ENCODE measurements around the gene PARD3. TPM values are rescaled to one million over a fixed set of nuclear protein-coding genes. Genes with fewer than 3 reads are reported as not detected.
"Not testable (repeated sequence)": the region's sequence is repeated elsewhere in the genome, so short reads cannot be mapped to it uniquely, and the experiment has no call there.

The PARD3 gene
- total RNA-seq, 1 experiment from 2014 or later = 61.9 TPM

DNA sequence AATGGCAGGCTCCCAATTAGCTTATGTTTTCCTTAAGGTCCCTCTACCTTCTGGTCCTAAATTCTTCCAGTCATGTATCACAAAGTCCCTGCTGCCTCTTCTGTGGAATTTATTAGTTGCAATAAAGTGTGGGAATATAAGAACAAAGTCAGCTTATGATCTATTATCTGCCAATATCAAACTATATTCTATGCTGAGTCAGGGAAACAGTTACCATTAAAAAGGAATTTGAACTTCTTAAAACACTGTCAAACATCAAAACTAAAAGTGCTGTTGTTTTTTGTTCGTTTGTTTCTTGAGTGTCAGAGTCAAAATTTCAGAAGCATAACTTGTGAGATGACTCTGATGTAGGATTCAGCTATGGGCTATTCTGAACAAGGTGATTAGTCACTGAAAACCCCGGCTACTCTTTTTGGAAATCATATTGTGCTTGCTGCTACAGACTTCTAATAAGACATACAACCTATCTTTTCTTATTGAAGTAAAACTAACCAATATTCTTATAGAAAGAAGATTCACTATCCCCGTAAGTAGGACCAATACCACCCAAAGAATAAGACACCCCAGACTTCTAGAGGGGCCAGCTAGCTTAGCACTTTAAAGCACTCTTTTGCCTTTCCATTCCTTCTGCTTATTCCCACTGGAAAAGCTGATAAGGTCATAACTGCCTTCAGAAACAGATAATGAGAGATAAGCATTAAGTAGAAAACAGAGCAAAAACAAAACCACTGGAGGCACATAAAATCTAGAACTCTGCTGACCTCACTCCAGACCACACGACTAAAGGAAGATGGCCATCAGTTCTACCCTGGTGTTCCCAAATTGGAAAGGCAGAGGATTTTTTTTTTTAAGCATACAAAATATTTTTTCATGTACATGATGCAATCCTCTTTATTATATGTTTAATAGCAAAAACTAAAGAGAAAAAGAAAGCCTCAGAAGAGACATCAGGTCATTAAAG, 370.6 kb downstream of the PARD3 start:
- in situ Hi-C loops (cut with HindIII; ENCODE audit: low sequenced_read_pairs) = no loop called here
- no peak for DNase-seq (ENCODE audit: low spot score)

DNA sequence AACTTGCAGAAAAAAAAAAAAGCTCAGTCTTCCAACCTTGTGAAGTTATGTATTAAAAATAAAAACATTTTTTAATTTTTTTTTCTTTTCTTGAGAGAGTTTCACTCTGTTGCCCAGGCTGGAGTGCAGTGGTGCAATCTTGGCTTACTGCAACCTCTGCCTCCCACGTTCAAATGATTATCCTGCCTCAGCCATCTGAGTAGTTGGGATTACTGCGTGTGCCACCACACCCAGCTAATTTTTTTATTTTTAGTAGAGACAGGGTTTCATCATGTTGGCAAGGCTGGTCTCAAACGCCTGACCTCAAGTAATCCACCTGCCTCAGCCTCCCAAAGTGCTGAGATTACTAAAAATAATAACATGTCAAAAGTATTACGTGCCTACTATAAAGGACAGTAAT, 375.7 kb downstream of the PARD3 start:
- in situ Hi-C loops (cut with HindIII; ENCODE audit: low sequenced_read_pairs); DNase-seq (ENCODE audit: low spot score): not testable (repeated sequence)

DNA sequence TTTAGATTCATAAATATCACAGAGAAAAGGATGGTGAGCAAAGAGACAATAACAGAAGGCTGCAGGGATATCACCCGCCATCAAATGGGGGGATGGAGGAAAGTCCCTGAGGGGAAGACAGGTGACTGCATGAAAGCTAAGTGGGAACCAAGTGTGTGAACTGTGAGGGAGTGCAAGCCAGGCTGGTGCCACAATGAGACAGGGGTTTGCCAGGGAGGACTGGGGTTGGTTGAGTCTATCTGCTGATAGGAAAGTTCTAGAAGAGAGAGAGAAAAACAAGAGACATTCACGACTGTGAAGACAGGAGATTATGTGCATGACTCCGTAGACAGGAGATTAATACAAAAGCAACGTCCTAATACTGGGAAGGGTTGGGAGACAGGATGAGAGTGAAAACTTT, 376.4 kb downstream of the PARD3 start:
- no peak for DNase-seq (ENCODE audit: low spot score)
- in situ Hi-C loops (cut with HindIII; ENCODE audit: low sequenced_read_pairs) = no loop called here

DNA sequence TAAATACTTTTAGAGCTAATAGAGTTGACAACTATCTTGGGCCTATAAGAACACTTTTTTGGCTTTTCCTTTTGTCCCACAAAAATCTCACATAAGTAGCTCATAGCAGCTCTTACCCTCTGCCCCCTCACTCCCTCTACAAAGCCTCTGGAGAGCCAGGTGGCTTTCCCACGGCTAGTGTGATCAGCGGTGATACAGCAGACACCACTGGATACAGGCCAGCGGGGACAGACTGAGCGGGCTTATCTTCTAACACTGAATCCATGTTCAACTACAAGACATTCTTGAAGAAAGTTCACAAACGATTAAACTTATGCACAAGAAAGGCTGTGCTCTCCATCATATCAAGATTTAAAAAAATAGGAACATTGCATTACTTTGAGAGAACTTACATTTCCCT, 377.2 kb downstream of the PARD3 start:
- no peak for DNase-seq (ENCODE audit: low spot score)
- in situ Hi-C loops (cut with HindIII; ENCODE audit: low sequenced_read_pairs) = no loop called here

DNA sequence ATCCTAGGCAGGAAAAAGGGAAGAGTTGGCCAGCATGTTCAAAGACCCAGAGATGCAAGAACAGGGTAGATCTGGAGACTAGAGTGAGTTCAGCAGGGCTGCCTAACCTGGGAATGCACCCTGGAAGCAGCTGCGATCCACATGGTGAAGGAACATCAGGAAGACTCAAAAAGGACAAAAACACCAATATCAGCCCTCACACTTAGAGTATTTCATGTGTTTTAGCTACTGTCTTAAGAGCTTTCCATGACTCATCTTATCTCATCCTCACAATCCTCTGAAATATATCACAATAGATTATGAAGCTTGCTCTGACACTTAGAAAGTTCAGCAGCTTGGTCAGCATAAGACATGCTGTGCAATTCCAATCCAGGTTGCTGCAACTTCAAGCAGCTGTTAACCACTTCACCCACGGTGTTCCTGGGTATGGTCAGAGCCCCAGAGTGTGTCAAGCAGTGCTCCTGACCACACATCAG, 380.9 kb downstream of the PARD3 start:
- no peak for DNase-seq (ENCODE audit: low spot score)
- in situ Hi-C loops (cut with HindIII; ENCODE audit: low sequenced_read_pairs) = no loop called here

DNA sequence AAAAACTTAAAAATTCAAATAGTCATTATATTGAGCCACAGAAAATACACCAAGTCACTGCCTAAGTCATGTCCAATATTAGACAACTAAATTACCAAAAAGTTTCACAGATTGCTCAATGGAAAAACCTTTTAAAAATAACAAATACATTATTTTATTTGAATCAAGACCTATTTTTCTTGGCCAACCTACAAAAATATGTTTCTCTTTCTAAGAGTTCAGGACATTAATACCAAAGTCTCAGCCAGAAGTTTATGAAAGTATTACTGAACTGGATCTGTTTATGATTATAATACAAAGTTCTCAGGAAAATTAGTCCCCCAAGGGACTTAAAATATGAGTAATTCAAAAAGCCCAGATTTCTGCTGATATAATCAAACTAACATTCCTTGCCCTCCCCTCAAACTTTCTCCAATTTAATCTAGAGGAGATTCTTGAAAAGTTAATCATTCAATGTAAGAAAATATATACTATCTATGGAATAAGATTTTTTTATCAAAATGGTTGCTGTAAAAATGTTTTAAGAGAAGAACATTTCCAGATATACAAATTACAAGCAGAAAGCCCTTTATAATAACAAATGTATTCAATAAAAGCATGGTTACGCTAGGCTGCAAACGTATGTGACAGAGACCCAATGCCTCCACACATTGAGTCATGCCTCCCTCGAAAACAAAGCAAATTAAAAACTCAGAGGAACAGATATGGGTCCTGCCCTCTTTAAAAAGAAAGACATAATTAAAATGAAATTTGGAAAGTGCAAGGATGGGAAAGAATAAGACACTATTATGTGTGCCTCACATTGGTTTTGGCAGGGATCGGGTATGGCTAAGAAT, 381.6 kb downstream of the PARD3 start:
- DNase-seq (ENCODE audit: low spot score) = no peak
- in situ Hi-C loops (cut with HindIII; ENCODE audit: low sequenced_read_pairs) = no loop called here

DNA sequence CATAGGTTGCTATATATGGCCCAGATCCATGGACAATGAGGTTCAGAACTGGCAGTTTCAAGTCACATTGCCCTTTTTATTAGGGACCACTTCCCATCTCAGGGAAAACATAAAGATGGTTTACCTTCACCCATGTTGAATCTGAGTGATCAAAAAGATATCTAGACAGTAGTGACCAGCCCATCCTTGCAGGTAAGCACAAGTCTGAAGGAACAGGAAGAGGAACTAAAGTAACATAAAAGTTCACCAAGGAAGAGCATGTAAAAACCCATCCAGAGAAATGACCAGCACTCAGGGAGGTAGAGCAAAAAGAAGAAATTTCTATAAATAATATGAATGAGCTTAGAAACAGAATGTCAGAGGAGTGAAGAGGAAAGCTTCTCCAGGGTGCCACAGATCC, 382.5 kb downstream of the PARD3 start:
- no peak for DNase-seq (ENCODE audit: low spot score)
- in situ Hi-C loops (cut with HindIII; ENCODE audit: low sequenced_read_pairs) = no loop called here

DNA sequence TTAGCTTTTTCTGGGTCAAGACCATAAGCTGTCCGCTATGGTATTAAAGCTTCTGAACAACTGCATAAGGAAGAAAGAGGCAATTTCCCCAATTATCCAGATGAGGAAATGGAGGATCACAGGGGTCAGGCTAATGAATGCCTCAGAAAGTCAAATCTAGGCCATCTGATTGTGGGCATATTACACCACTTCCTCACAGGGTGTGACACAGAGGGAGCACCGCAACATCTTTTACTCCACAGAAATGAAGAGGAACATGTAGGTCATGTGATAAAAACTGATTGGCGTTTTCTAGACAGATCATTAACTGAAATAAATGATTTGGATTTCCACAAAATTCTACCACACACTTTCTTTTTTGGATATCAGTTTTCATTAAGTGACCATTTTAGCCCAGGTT, 384.4 kb downstream of the PARD3 start:
- in situ Hi-C loops (cut with HindIII; ENCODE audit: low sequenced_read_pairs) = no loop called here
- no peak for DNase-seq (ENCODE audit: low spot score)

DNA sequence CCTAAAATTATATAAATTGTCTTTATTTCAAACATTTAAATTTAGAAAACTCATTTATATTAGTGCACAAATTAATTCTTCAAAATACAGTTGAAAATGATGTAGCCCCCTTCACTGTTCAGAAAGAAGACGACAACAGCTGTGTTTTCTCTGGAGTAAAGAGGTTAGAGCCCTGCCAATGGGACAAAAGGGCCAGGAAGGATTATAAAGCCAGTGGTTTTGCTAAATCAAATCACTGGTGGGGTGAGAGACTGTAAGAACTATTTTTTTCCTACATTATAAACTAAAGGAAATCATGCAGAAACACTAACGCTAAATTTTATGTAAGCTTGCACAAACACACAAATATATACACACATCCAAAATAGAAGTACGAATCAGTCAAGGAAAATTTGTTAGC, 386.6 kb downstream of the PARD3 start:
- in situ Hi-C loops (cut with HindIII; ENCODE audit: low sequenced_read_pairs) = no loop called here

DNA sequence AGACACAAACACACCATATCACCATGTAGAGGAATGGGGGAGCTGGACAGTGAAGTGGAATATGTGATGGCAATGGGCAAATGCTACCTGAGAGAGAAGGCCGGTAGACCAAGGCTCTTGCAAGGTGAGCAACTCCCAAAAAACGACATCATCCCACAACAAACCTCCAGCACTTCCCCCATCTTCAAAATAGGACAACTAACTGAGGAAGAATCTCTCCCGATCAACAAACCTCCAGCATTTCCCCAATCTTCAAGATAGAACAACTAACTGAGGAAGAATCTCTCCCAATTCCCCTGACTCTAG, 387.2 kb downstream of the PARD3 start:
- DNase-seq (ENCODE audit: low spot score) = no peak
- in situ Hi-C loops (cut with HindIII; ENCODE audit: low sequenced_read_pairs) = no loop called here

More for the DNA sequence above, 386.6 kb downstream of the PARD3 start:
- DNase-seq (ENCODE audit: low spot score) = no peak

DNA sequence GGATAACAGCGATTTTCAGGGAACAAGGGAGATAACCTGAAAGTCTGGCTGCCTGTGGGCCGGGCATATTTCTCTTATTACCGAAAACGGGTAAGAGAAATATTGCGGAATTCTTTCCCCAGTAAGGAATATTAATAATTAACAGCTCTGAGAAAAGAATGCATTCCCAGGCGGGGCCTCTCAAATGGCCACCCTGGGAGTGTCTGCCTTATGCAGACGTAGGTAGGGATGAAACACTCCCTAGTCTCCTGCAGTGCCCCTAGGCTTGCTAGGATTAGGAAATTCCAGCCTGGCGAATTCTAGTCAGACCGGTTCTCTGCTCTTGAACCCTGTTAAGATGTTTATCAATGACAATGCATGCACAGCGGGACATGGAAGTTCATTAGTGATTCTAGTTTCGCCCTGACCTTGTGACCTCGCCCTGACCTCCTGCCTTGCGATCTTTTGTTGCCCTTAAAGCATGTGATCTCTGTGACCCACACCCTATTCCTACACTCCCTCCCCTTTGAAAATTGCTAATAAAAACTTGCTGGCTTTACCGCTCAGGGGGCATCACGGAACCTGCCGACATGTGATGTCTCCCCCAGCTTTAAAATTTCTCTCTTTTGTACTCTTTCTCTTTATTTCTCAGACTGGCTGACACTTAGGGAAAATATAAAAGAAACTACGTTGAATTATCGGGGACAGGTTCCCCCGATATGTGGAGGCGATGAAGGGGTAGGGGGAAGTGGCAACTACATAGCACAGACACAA, 387.8 kb downstream of the PARD3 start:
- DNase-seq (ENCODE audit: low spot score); in situ Hi-C loops (cut with HindIII; ENCODE audit: low sequenced_read_pairs): not testable (repeated sequence)

DNA sequence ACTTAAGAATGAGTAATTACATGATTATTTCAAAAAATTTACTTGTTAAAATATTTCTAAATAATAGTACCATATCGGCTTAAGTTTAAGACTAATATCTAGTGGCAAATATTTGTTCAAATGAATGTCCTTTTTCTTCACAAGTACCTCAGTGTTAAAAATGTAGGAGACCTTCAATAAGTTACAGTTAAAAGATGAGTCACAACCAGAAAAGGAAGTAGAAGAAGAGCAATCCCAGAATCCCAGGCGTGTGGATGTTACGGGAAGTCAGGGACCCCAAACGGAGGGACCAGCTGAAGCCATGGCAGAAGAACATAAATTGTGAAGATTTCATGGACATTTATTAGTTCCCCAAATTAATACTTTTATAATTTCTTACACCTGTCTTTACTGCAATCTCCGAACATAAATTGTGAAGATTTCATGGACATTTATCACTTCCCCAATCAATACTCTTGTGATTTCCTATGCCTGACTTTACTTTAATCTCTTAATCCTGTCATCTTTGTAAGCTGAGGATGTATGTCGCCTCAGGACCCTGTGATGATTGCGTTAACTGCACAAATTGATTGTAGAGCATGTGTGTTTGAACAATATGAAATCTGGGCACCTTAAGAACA, 388.4 kb downstream of the PARD3 start:
- in situ Hi-C loops (cut with HindIII; ENCODE audit: low sequenced_read_pairs); DNase-seq (ENCODE audit: low spot score): not testable (repeated sequence)

DNA sequence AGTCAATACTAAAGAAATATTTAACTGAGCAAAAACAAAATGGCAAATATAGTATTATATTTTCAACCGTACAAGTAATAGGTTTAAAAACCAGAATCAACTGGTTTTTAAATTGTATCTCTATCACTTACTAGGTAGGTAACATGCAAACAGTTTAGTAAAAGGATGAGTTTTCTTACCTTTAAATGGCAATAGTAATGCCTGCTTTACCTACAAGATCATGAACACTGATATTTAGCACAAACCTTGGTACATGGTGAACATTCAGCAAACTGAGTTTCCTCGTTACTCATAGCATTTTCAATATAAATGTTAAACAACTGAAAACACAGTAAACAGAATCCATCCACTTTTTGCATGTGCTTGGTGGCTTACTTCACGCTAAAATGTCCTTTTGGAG, 389.1 kb downstream of the PARD3 start:
- DNase-seq (ENCODE audit: low spot score) = no peak
- in situ Hi-C loops (cut with HindIII; ENCODE audit: low sequenced_read_pairs) = no loop called here

DNA sequence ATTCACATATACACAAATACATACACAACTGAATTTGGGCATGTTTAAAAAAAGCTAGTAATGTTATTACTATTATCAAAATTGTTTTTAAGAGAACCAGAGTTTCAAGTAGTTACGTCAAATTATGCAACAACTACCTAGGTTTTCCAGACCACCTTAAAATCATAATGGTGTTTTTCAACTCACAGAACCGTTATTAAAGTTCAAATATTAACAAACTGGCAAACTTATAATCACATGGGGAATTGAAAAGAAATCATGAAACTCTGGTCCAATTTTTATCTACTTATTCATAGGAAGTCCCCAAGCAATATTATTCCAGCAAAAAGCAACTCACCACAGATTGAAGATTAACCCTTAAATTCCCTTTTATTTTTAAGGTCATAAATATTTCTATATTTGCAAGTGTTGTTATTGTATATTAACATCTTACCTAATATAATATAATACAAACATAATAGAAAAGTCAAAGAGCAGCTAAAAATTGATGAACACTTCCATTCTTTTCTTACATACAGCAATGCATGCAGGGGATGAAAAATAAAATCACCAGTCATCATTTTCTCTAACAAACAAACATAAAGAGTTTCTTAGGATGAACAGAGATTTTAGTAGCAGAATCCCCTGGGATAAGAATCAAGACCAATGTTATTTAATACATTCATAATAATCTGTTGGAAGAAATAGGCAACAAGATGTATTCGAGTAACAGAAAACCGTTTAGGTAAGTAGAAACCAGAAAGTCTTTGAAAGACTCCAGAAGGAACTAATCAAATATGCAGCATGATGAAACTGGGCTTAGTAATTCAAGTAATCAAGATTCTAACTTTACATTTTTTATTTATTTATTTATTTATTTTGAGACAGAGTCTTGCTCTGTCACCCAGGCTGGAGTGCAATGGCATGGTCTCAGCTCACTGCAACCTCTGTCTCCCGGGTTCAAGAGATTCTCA, 391.1 kb downstream of the PARD3 start:
- in situ Hi-C loops (cut with HindIII; ENCODE audit: low sequenced_read_pairs) = no loop called here
- DNase-seq (ENCODE audit: low spot score) = no peak

DNA sequence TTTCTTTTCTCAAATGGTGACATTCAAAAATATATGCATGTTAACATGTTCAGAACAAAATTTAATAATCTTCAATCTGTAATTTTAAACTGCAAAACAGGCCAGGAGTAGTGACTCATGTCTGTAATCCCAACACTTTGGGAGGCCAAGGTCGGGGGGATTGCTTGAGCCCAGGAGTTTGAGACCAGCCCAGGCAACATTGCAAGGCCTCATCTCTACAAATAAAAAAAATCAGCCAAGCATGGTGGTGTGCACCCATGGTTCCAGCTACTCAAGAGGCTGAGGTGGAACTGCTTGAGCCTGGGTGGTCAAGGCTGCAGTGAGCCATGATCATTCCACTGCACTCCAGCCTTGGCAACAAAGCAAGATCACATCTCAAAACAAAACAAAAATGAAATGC, 394.3 kb downstream of the PARD3 start:
- no peak for DNase-seq (ENCODE audit: low spot score)
- in situ Hi-C loops (cut with HindIII; ENCODE audit: low sequenced_read_pairs) = no loop called here

DNA sequence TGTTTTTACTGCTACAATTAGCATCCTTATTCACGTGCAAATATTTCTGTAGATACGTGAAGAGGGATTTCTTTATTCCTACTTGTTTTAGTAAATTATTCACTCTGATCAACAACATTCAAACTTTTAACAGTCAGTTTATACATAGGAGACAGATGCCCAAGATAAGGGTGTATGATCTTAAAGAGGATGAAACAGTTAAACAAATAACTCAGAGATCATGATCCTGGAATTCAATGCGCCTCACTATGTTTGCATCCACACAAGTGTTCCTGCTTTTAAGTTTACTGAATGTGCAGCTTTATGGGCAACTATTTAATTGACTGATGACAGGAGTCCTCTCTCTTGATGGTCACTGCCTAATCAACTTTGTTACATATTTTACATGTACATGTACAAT, 394.8 kb downstream of the PARD3 start:
- in situ Hi-C loops (cut with HindIII; ENCODE audit: low sequenced_read_pairs) = no loop called here
- DNase-seq (ENCODE audit: low spot score) = no peak

DNA sequence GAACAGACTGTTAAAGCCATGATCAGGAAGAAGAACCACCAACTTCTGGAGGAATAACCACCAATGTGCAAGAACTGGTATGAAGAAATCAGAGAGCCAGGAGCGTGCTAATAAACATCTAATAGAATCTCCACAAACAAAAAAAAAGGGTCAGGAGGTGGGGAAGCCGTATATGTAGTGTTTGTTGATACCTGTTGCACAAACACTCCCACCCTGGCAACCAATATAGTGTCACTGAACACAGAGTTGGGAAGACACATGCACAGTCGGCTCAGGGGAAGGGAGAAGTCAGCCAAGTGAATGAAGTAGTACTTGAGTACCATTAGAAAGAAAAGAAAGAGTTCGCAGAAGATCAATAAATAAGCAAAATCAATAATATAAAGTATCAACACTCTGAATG, 400.1 kb downstream of the PARD3 start:
- DNase-seq (ENCODE audit: low spot score) = no peak
- in situ Hi-C loops (cut with HindIII; ENCODE audit: low sequenced_read_pairs) = no loop called here

All from G401 (cell line).